Measurements from ENCODE around the gene KRT17. TPM values are rescaled to one million over a fixed set of nuclear protein-coding genes. Genes with fewer than 3 reads are reported as not detected.

Gene KRT17
- total RNA-seq, 1 experiment from 2014 or later: 1.9 TPM

DNA sequence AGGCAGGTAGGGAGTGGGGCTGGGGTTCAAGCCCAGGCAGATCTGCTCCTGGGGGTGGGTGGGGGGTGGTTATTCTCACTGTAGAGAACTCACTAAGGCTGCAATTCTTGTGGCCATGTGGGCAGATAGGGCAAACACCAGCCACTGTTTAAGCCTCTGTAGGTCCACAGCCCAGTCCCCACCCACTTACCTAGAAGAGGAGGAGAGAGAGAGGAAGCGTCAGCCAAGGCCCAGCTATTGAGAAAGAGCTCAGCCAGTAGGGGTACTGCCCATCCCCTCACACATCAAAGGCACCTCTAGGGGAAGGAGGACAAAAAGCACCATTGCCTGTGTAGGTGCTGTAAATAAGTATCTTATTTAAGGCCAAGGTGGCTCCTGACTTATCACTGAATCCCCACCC is 24.7 kb downstream of the KRT17 start:
- intact Hi-C loops (cut with micrococcal nuclease; ENCODE audit: unreplicated experiment): no loop called here
- H3K36me3 ChIP-seq (ENCODE audit: control insufficient read depth, insufficient read depth, low read length): no peaks in the 10 kb centered on the region
- H3K9me3 ChIP-seq (ENCODE audit: control insufficient read depth, insufficient read depth, low read depth, low read length): no peaks in the 10 kb centered on the region
- H3K4me1 ChIP-seq (ENCODE audit: control insufficient read depth, insufficient read depth, low read length): peaks cover 18% of the 10 kb centered on the region
- DNase-seq (ENCODE audit: low read depth, low spot score) (no peak), ATAC-seq (no peak)
- ChIA-PET CTCF (interaction anchor here (0.7 kb wide), 1 partner anchor 34 kb away, joined by 4 read pairs; no protein-coding TSS in a partner anchor), POLR2A (no interaction called here)
- 0 out of 2 replicates have a peak overlapping the region, but pooled peaks have one; percentile 8 for H3K27ac ChIP-seq (ENCODE audit: low read length)
- no TSS peak for BruUV-seq (replicated peaks)
- H3K27me3 ChIP-seq (ENCODE audit: control insufficient read depth, insufficient read depth, low read length): no peaks in the 10 kb centered on the region
- TF ChIP-seq, protein P1, sequence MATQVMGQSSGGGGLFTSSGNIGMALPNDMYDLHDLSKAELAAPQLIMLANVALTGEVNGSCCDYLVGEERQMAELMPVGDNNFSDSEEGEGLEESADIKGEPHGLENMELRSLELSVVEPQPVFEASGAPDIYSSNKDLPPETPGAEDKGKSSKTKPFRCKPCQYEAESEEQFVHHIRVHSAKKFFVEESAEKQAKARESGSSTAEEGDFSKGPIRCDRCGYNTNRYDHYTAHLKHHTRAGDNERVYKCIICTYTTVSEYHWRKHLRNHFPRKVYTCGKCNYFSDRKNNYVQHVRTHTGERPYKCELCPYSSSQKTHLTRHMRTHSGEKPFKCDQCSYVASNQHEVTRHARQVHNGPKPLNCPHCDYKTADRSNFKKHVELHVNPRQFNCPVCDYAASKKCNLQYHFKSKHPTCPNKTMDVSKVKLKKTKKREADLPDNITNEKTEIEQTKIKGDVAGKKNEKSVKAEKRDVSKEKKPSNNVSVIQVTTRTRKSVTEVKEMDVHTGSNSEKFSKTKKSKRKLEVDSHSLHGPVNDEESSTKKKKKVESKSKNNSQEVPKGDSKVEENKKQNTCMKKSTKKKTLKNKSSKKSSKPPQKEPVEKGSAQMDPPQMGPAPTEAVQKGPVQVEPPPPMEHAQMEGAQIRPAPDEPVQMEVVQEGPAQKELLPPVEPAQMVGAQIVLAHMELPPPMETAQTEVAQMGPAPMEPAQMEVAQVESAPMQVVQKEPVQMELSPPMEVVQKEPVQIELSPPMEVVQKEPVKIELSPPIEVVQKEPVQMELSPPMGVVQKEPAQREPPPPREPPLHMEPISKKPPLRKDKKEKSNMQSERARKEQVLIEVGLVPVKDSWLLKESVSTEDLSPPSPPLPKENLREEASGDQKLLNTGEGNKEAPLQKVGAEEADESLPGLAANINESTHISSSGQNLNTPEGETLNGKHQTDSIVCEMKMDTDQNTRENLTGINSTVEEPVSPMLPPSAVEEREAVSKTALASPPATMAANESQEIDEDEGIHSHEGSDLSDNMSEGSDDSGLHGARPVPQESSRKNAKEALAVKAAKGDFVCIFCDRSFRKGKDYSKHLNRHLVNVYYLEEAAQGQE (IDR thresholded peaks at IDR 0.05; ENCODE audit: insufficient read depth in 1 of 2, low read depth in 2 of 2, low read length in 1 of 2): no peak
- TF ChIP-seq POLR2AphosphoS5 (IDR thresholded peaks at IDR 0.05; ENCODE audit: low read depth, low read length) (no peak), SIN3A (IDR thresholded peaks at IDR 0.05; ENCODE audit: borderline replicate concordance, insufficient read depth, low read depth, low read length) (no peak), CTCF (IDR thresholded peaks at IDR 0.05) (no peak), TCF7L2 (IDR thresholded peaks at IDR 0.05; ENCODE audit: low read depth, low read length) (no peak)
- in situ Hi-C loops (cut with HindIII; ENCODE audit: low pct_unique_long_range_greater_than_20kb, low sequenced_read_pairs): no loop called here
- no peak overlapping the region for H3K4me3 ChIP-seq (ENCODE audit: low read depth in 2 of 2, low read length in 2 of 2)

GRCh38 chr17:41595585-41595984 is 28.8 kb downstream of the KRT17 start:
- DNase-seq (ENCODE audit: low read depth, low spot score) (no peak), ATAC-seq (no peak)
- CTCF ChIA-PET: no interaction called here
- no peak for TF ChIP-seq CTCF (IDR thresholded peaks at IDR 0.05)
- TF ChIP-seq SIN3A (IDR thresholded peaks at IDR 0.05; ENCODE audit: borderline replicate concordance, insufficient read depth, low read depth, low read length): no peak
- TF ChIP-seq POLR2AphosphoS5 (IDR thresholded peaks at IDR 0.05; ENCODE audit: low read depth, low read length): no peak
- no peak for TF ChIP-seq TCF7L2 (IDR thresholded peaks at IDR 0.05; ENCODE audit: low read depth, low read length)
- TF ChIP-seq, protein P1 (IDR thresholded peaks at IDR 0.05; ENCODE audit: insufficient read depth in 1 of 2, low read depth in 2 of 2, low read length in 1 of 2): no peak
- H3K27me3 ChIP-seq (ENCODE audit: control insufficient read depth, insufficient read depth, low read length): no peaks in the 10 kb centered on the region
- H3K27ac ChIP-seq (ENCODE audit: low read length): no peak overlapping the region
- peaks cover 4% of the 10 kb centered on the region; the same call in 1 of the 2 replicates for H3K4me1 ChIP-seq (ENCODE audit: control insufficient read depth, insufficient read depth, low read length)
- no peaks in the 10 kb centered on the region for H3K36me3 ChIP-seq (ENCODE audit: control insufficient read depth, insufficient read depth, low read length)
- H3K9me3 ChIP-seq (ENCODE audit: control insufficient read depth, insufficient read depth, low read depth, low read length): no peaks in the 10 kb centered on the region
- no TSS peak for BruUV-seq (replicated peaks)
- POLR2A ChIA-PET: no interaction called here
- no peak overlapping the region for H3K4me3 ChIP-seq (ENCODE audit: low read depth in 2 of 2, low read length in 2 of 2)
- intact Hi-C loops (cut with micrococcal nuclease; ENCODE audit: unreplicated experiment): no loop called here
- in situ Hi-C loops (cut with HindIII; ENCODE audit: low pct_unique_long_range_greater_than_20kb, low sequenced_read_pairs): no loop called here

Data from Panc1 (cell line).